HEK293T (cell line): ENCODE measurements around the gene EXTL1.

Experiments
- FOXA1 ChIP-seq: fragments of 450-650 bp; IDR thresholded peaks from 2 replicates; pipeline ENCODE4 v1.6.1; 2016; ENCODE audit warnings: mild to moderate bottlenecking
- HDGF ChIP-seq: fragments of 450-650 bp; IDR thresholded peaks from 2 replicates; pipeline ENCODE4 v1.6.1; 2017; ENCODE audit warnings: antibody characterized with exemption, borderline replicate concordance

DNA sequence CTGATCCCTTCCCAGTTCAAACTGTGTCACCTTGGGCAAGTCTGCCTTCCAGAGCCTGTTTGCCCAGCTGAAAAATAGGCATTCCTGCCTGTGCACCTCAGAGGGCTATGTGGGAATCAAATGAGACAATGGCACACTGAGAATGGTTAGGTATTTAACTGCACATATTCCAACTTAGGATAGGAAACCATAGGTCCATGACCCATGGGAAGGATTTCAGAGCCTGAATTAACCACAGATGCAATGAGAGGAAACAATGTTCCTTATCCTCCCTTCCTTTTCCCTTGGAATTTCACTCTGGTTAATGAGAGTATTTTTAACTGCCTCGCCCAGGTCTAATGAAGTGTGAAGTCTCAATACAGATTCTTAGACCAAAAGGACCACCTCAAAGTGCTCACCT is 36.4 kb upstream of the EXTL1 start:
- TF ChIP-seq FOXA1 (no peak), HDGF (no peak)
